ENCODE data around the gene DDRGK1. TPM values are rescaled to one million over a fixed set of nuclear protein-coding genes. Genes with fewer than 3 reads are reported as not detected.

Gene DDRGK1
- total and polyA plus RNA-seq, 7 donors = 36.6 to 82.2 (median 49.7) TPM

- TF ChIP-seq CTCF (IDR thresholded peaks at IDR 0.05) = no peak
- Histone ChIP-seq H3K9me3 (no peaks in the 10 kb centered on the region), H3K36me3 (ENCODE audit: insufficient read depth in 1 of 2, low read depth in 1 of 2) (no peaks in the 10 kb centered on the region), H3K27ac (peak within 1 kb of the TSS; percentile 79), H3K27me3 (ENCODE audit: insufficient read depth in 3 of 3, low read length in 2 of 3) (no peaks in the 10 kb centered on the region), H3K4me1 (peaks cover 17% of the 10 kb centered on the region), H3K4me3 (peak within 1 kb of the TSS; percentile 81)
- WGBS, 3 donors = 0 to 1% (median 0%) methylated on average over 43 to 62 of the region's 62 CpGs
- intact Hi-C loops (cut with DNase I) = no loop called here
- ATAC-seq (peak; percentile 23 to 42 (median 32)), DNase-seq (peak; percentile 71 to 86)
Observed at GRCh38 chr20:3172933-3173609, 31.4 kb downstream of the DDRGK1 start, which contains the start of gene LZTS3. LZTS3 (minus strand) TSS chr20:3173549; CDS start chr20:3167163, 6,386 bp downstream.

DNA sequence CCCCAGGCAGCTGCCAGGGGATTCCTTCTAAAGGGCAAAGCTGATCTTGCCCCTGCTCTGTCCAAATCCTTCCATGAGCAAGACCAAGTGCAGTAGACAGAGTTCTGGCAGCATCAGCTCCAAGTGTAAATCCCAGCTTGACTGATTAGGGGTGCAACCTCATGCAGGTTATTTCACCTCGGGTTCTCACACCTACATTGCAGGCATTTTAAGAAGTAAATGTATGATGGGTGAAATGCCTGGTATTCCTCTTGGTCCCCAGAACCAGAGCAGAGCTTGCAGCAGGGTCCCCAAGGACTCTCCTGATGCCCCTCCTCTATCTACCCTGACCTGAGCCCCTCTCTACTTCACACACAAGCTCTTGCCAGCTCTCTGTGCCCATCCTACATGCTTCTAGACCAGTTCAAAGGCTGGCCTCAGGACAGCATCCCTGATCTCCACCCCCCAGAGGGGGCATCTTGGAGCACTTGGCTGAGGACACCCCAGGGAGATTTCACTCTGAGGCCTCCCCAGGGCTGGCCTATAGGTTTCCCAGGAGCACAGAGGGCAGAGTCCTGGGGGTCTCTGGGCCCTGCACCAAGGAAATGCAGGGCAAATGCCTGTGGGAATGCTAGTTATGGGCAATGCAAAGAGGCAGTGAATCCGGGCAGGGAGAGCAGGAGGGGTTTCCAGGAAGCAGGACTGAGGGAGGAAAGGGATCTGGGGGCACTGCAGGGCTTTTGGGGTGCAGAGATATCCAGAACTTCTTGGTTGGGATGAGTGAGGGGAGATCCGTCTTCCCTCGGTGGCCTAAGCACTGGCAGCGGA is 32.2 kb downstream of the DDRGK1 start:
- H3K27ac ChIP-seq = no peak overlapping the region
- ATAC-seq (no peak), DNase-seq (peak in 1 of 2 donors; percentile 28)
- peak overlapping the region; percentile 81 for H3K4me3 ChIP-seq
- H3K27me3 ChIP-seq (ENCODE audit: insufficient read depth in 3 of 3, low read length in 2 of 3) = no peaks in the 10 kb centered on the region
- WGBS, 3 donors = 32 to 36% (median 36%) methylated on average over 4 to 5 of the region's 5 CpGs
- H3K36me3 ChIP-seq (ENCODE audit: insufficient read depth in 1 of 2, low read depth in 1 of 2) = no peaks in the 10 kb centered on the region
- H3K4me1 ChIP-seq = peaks cover 17% of the 10 kb centered on the region
- no peaks in the 10 kb centered on the region for H3K9me3 ChIP-seq
- intact Hi-C loops (cut with DNase I) = no loop called here
- no peak for TF ChIP-seq CTCF (IDR thresholded peaks at IDR 0.05)

- H3K36me3 ChIP-seq (ENCODE audit: insufficient read depth in 1 of 2, low read depth in 1 of 2) = no peaks in the 10 kb centered on the region
- no peak for TF ChIP-seq CTCF (IDR thresholded peaks at IDR 0.05)
- no peaks in the 10 kb centered on the region for H3K27me3 ChIP-seq (ENCODE audit: insufficient read depth in 3 of 3, low read length in 2 of 3)
- intact Hi-C loops (cut with DNase I) = no loop called here
- peak in 1 of 2 donors; percentile 25 for DNase-seq
- H3K4me3 ChIP-seq = no peak overlapping the region
- no peak for ATAC-seq
- H3K27ac ChIP-seq = no peak overlapping the region
- 75 to 87% (median 83%) methylated on average over 14 of the region's 14 CpGs for WGBS, 3 donors
- H3K9me3 ChIP-seq = no peaks in the 10 kb centered on the region
- H3K4me1 ChIP-seq = peaks cover 17% of the 10 kb centered on the region
Observed at GRCh38 chr20:3171391-3172125, 32.9 kb downstream of the DDRGK1 start.

GRCh38 chr20:3168829-3169590 is 35.5 kb downstream of the DDRGK1 start:
- WGBS, 3 donors = 72 to 89% (median 72%) methylated on average over 7 of the region's 7 CpGs
- ATAC-seq (no peak), DNase-seq (no peak)
- no peak overlapping the region for H3K4me3 ChIP-seq
- H3K27ac ChIP-seq = no peak overlapping the region
- no peaks in the 10 kb centered on the region for H3K27me3 ChIP-seq (ENCODE audit: insufficient read depth in 3 of 3, low read length in 2 of 3)
- no peak for TF ChIP-seq CTCF (IDR thresholded peaks at IDR 0.05)
- H3K36me3 ChIP-seq (ENCODE audit: insufficient read depth in 1 of 2, low read depth in 1 of 2) = no peaks in the 10 kb centered on the region
- peaks cover 4% of the 10 kb centered on the region for H3K4me1 ChIP-seq
- no peaks in the 10 kb centered on the region for H3K9me3 ChIP-seq
- intact Hi-C loops (cut with DNase I) = no loop called here
